ENCODE measurements around the gene THEMIS2.
"Not testable (repeated sequence)": the region's sequence is repeated elsewhere in the genome, so short reads cannot be mapped to it uniquely, and the experiment has no call there.

Gene THEMIS2

GRCh38 chr1:27872059-27872801 lies at the start of gene THEMIS2:
Gene THEMIS2, plus strand, starts transcription at chr1:27872544. Its CDS starts 28 bp downstream, at chr1:27872572.
- DNase-seq (ENCODE audit: low read depth) = peak; percentile 74

GRCh38 chr1:27823784-27824183 lies 48.6 kb upstream of the THEMIS2 start:
- DNase-seq (ENCODE audit: low read depth) = no peak

DNA sequence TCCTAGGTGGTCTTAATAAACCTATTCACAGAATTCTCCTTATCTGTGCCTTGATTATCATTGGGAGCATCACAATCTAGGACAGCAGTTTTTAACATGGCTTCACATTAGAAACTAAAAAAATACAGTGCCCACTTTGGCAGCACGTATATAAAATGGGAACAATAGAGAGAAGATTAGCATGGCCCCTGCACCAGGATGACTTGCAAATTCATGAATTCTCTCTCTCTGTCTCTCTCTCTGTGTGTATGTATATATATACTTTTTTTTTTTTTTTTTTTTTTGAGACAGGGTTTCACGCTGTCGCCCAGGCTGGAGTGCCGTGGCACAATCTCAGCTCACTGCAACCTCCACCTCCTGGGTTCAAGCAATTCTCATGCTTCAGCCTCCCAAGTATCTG lies 47.9 kb upstream of the THEMIS2 start:
- DNase-seq (ENCODE audit: low read depth) = no peak

- not testable (repeated sequence) for DNase-seq (ENCODE audit: low read depth)
Observed at GRCh38 chr1:27829339-27829960, 42.9 kb upstream of the THEMIS2 start.

DNA sequence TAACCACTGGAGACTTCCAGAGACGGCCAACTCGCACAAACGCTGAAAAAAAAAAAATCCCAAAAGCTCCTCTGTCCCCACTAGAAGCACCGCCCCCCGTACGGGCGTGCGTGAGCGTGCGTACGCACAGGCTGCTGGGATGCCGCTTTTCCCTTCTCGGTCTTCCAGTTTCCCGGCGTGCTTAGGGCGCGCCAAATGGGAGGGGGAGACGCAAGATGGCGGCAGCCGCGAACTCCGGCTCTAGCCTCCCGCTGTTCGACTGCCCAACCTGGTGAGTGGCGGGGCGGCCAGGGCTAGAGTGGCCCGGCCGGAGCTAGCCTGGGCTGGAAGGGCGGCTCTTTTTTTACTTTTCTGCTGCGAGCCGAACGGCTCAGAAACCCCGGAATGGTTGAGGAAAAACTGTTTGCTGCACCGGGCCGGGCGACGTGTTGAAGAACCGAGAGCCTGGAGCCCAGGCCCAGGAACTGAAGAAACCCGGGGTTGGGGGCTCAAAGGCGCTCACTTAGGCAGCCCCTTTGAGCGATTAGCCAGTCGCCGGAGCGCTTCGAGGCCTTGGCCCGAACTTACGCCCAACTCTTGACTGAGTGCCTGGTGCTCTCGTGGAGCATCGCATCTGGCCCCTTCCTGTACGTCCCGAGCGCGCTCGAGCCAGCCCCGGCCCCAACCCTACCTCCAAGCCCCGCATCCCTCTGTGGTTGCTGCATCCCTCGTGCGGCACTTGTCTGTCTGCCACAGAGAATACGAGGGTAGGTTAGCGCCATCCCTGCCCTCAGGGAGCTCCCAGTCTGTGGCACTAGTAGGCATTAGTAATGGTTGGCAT lies 41.5 kb upstream of the THEMIS2 start, which contains the start of gene PPP1R8:
Gene PPP1R8, plus strand, starts transcription at position 162 of the 820 bp plus-strand sequence. Its CDS starts 54 bp downstream, at position 216.
- DNase-seq (ENCODE audit: low read depth) = peak; percentile 89

GRCh38 chr1:27831568-27832410 lies 40.6 kb upstream of the THEMIS2 start:
- no peak for DNase-seq (ENCODE audit: low read depth)

- DNase-seq (ENCODE audit: low read depth) = no peak
Observed at GRCh38 chr1:27832762-27833161, 39.6 kb upstream of the THEMIS2 start.

DNA sequence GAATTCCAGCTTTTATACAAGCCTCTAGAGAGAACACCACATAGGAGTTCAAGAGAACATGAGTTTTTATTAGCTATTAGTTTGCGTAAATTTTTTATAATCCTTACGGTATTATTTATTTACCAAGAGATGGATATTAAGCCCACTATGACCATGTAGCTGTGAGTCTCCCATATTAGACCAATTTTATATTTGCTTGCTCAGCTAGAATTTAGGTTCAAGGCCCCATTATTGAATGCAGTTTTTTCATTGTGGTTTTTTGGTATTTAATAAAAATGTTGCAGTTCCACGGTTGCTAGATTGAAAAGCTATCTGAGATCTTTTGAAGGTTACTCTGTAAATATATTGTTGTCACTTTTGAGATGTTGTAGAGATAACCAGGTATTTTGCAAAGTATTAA lies 38.9 kb upstream of the THEMIS2 start:
- no peak for DNase-seq (ENCODE audit: low read depth)

- no peak for DNase-seq (ENCODE audit: low read depth)
Observed at GRCh38 chr1:27835046-27835445, 37.3 kb upstream of the THEMIS2 start.

- no peak for DNase-seq (ENCODE audit: low read depth)
Observed at GRCh38 chr1:27835501-27835900, 36.8 kb upstream of the THEMIS2 start.

GRCh38 chr1:27849951-27850350 lies 22.4 kb upstream of the THEMIS2 start:
- DNase-seq (ENCODE audit: low read depth) = no peak

- no peak for DNase-seq (ENCODE audit: low read depth)
Observed at GRCh38 chr1:27855085-27855484, 17.3 kb upstream of the THEMIS2 start.

- no peak for DNase-seq (ENCODE audit: low read depth)
Observed at GRCh38 chr1:27856561-27857343, 15.6 kb upstream of the THEMIS2 start.

- not testable (repeated sequence) for DNase-seq (ENCODE audit: low read depth)
Observed at GRCh38 chr1:27857552-27857951, 14.8 kb upstream of the THEMIS2 start.

DNA sequence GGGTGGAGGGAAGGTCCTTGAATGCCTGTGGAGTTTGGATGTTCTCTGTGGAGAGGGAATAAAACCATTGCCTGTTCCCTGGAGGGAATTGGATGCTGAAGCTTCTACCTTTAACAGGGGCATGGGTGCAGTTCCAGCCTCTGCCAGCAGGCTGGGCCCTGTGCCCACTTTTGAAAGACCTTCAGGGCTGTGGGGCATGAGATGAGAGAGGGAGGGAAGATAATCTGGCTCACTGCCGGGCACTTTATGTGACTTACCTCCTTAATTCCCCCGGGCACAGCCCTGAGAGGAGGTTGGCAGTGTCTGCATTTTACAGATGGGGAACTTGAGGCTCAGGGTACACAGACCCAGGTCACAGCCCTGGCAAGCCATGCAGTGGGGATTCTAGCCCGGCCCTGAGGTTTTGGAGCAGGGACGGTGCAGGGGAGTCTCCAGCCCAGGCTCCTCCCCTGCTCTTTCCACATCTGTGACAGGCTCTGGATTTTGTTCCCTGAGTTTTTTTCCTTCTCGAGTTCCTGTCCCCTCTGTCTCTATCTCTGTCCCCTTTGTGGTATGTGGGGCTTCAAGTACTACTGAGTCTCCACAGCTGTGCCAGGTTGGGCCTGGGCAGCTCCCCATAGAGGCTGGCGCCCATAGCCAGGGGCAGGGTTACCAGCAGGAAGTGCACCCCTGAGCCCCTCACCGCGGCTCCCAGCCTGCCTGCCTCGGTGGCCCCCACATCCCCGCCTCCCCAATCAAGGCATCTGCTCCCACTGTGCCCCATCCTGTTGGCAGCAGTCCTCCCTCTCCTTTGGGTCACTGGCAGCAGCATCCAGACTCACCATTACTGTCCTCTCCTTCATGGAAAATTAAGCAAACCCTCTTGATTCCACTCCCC lies 14.0 kb upstream of the THEMIS2 start:
- DNase-seq (ENCODE audit: low read depth) = peak; percentile 71

- no peak for DNase-seq (ENCODE audit: low read depth)
Observed at GRCh38 chr1:27858949-27859576, 13.3 kb upstream of the THEMIS2 start.

DNA sequence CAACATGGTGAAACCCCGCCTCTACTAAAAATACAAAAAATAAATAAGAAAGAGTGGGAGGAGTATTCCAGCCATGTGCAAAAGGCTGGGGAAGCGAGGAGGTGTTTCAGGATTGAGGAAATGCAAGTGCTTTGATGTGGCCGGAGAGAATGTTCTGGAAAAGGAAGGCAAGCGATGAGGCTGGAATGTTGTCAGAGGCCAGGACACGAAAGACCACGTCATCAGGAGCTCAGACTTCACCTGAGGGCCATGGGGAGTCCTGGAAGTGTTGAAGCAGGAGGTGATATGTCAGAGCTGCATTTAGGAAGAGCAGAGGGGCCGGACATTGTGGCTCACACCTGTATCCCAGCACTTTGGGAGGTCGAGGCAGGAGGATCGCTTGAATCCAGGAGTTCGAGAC lies 10.9 kb upstream of the THEMIS2 start:
- DNase-seq (ENCODE audit: low read depth) = no peak

DNA sequence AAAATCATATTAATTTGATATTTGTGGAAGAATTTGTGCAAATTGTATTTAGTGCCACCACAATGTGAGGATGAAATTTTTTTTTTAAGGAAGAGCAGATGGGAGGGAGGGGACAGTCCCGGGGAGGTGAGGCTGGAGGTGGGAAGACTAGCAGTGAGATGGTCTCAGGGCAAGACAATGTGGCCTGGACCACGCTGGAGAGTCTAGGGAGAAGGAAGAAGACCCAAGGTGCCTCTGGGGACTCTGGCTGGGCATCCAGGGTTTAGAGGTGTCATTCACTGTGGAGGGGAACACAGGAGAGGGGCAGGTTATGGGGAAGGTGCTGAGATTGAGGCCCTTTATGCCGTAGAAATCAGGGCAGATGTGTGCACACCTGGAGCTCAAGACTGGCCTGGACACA lies 10.3 kb upstream of the THEMIS2 start:
- no peak for DNase-seq (ENCODE audit: low read depth)
